Erythroblast (primary cell): ENCODE measurements around the gene TBX3.
A peak's percentile ranks its signal among the peaks of the same experiment; 100 is the strongest.
"Not testable (repeated sequence)": the region's sequence is repeated elsewhere in the genome, so short reads cannot be mapped to it uniquely, and the experiment has no call there.

ENCODE experiments used
- DNase-seq, 2 experiments: peaks; one replicate each; lab custom pipeline; 2025; lab: John Stamatoyannopoulos, UW
- GATA1 ChIP-seq: IDR thresholded peaks from 2 replicates; pipeline ENCODE4 v1.6.1; 2011; ENCODE audit warnings: low read depth, mild to moderate bottlenecking, control low read depth, low read length, moderate library complexity
- POLR2A ChIP-seq: IDR thresholded peaks from 2 replicates; pipeline ENCODE4 v1.6.1; 2011; ENCODE audit warnings: mild to moderate bottlenecking, low read length

TBX3 gene

DNA sequence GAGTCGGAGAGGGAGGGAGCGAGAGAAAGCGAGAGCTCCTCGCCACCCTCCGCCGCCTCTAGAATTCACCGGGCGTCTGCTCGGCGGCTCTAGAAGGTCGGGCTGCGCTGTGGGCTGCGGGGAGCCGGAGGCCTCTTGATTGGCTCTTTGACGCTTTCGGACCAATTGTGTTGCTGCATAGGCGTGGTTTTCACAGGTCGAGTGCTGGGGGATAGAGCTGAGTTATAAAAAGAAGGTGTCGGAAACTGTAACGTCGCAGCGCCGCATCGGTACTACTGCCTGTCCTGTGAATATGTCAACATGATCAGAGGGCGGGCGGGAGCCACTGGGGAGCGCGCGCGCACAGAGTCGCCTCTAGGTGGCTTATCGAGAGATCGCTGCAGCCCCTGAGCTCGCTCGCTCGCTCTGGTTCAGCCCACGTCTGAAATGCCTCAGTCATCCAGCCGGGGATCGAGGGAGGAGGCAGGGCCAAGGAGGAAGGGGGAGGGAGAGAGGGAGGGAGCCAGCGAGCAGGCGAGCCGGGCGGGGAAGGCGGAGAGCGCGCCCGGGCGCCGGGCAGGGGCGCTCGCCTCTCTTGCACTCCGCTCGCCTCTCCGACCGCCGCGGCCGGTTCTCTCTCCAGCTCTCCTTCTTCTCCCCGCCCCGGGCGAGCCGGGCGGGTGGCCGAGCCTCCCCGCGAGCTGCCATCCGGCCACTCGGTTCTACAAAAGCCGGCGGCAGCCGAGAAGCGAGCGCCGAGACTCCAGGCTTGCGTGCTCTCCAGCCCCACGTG lies at the start of gene TBX3:
TBX3 (minus strand) TSS at position 78 of the 772 bp plus-strand sequence. CDS start 975 bp downstream, outside the sequence.
- DNase-seq = peak; percentile 46 to 52
- no peak for TF ChIP-seq GATA1
- TF ChIP-seq POLR2A = no peak

DNA sequence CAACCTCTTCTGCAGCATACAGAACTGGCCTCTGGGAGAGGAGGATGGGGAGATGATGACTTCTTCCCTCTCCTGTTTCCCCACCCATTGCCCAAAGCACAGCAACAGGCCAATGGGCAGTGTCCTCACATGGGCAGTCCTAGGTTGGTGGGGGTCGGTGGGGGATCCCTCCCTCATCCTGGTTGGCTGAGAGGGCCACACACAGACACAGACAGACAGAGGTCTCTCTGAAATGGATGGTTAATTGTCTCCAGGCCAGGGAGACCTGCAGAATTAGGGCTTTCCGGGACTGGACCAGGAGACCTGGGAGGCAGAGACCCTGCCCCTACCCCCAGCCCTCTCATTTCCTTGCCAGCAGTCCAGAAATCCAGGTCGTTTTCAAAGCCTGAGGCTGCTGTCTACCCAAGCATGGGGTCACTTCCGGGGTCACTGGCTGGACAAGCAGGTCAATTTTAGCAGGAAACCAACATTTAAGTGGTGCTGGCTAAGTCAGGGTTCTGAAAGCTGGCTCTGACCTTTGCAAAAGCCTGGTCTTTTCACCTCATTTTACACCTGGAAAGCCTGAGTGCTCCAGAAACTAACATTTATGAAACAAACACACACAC lies 48.6 kb upstream of the TBX3 start:
- TF ChIP-seq POLR2A (no peak), GATA1 (no peak)
- no peak for DNase-seq

DNA sequence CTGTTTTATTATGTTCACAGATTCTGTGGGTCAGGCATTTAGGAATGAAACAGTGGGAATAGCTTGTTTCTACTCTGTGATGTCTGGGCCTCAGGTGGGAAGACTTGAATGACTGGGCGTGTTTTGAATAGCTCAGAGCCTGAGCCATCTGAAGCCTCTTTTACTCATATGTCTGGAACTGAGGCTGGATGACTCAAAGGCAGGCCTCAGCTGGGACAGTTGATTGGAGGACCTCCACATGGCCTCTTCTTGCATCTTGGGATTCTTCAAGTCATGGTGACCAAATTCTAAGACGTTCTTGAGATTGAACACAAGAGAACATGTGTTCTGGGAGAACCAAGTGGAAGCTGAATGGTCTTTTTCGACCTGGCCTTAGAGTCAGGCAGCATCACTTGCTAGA lies 45.8 kb upstream of the TBX3 start:
- no peak for DNase-seq
- TF ChIP-seq GATA1 (no peak), POLR2A (no peak)

DNA sequence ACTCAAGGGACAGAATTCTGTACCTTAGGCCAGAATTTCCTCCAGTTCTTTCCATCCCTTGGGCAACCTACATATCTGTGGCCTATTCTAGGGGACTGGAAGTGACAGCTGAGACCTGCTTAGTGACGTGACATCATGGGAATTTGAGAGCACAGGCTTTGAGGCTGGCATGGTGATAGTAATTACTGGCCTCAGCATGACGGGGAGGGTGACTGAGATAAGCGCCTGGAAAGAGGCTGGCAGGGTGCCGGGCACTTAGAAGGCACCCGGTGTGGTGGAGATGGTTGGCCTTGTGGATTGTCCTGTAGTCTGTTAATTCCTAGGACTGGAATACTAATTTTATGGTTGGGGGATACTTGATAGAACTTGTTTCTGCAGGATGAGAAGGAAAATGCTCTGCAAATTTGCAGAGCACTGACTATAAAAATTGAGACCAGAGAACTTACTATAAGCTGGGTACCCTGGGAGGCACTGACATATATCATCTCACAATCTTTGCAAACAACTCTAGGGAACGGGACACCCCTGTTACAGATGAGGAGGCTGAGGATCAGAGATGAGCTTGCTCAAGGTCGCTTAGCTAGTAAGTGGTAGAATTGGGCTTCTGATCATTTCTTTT lies 42.2 kb upstream of the TBX3 start:
- DNase-seq = no peak
- TF ChIP-seq POLR2A (no peak), GATA1 (no peak)

DNA sequence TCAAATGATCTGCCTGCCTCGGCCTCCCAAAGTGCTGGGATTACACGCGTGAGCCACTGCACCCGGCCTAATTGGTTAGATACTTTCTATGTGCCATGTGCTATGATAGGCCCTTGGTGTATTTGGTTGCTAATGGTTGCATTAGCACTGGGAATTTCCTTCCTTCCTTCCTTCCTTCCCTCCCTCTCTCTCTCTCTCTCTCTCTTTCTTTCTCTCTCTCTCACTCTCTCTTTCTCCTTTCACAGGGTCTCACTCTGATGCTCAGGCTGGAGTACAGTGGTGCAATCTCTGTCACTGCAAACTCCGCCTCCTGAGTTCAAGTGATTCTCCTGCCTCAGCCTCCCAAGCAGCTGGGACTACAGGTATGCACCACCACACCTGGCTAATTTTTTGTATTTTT lies 38.2 kb upstream of the TBX3 start:
- not testable (repeated sequence) for DNase-seq

DNA sequence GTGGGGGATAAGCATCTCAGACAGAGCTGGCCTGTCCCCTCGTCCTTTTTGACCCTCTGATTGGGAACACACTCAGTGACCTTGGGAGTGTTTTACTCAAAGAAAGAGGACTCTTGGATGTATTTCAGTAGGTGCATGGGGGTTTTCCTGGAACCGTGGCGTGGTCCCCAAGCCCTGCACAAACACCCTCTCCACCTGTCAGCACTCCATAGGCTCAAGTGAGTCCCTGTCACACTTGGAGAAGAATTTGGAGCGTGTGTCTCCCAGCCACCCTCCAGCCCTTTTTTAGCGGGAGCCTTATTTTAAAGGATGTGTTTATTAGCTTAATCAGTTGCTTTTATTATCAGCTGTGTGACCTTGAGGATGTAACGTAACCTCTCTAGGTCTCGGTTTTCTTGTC lies 37.3 kb upstream of the TBX3 start:
- no peak for TF ChIP-seq GATA1
- no peak for TF ChIP-seq POLR2A
- no peak for DNase-seq

DNA sequence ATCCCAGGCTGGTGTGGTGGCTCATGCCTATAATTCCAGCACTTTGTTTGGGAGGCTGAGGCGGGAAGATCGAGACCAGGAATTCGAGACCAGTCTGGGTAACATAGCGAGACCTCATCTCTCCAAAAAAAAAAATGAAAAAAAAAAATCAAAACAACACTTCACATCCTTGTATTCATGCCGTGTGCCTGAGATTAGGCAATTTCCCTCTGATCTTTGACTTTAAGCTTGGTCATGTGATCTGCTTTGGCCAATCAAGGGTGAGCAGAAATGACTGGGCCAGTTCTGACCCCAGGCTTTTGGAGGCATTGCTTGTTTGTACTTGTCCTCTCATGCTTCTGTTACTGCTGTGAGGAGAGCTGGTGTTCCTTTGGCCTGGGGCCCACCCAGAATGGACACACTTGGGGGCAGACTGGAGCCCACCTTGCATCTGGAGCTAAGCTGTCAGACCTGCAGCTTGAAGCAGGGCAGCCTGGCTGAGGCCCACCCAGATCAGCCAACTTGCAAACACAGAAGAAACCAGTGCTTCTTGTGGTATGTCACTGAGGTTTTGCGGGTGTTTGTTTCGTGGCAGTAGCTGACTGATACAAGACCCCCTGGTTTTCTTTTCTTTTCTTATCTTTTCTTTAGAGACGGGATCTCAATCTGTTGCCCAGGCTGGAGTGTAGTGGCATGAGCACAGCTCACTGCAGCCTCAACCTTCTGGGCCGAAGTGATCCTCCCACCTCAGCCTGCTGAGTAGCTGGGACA lies 29.7 kb upstream of the TBX3 start:
- TF ChIP-seq GATA1 (no peak), POLR2A (no peak)
- no peak for DNase-seq

DNA sequence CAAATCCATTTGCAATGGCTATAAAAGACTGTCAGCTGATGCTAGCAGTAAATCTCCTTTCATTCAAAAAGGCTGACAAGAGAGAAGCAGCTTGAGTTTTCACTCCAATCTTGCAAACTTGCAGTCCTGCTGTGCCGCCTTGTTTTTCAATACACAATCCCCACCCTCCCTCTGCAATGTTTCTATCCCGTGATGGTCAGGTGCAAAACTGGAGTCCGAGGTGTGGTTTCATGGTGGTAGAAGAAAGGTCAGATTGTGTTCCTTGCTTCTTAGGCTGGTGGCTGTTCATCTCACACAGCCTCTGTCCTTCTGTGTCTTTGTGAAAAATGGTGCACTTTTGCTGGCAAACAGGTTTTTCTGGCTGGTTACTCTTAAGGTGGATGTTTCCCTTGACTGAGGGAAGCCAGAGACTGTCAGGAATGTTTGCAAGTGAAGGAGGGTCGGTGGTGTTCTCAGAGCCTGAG lies 27.7 kb upstream of the TBX3 start:
- DNase-seq = no peak
- TF ChIP-seq POLR2A = no peak
- no peak for TF ChIP-seq GATA1

DNA sequence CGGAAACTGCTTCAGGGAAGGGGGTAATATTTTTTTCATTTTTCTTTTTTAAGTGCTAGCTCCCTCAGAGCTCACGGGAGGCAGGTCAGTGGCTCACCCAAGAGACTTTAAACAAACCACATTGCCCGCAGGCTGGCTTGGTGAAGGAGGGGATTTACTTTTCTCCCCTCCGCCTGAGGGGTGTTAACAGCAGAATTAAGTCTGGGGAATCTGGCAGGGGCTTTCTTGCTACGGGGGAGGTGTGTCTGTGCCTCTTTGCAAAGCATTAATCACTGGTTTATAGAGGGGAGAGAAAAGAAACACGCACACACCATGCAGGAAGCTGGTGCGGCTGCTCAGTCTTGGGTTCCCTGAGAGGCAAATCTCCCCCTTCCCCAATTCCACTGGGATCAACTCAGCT lies 26.2 kb upstream of the TBX3 start:
- DNase-seq = no peak
- TF ChIP-seq POLR2A (no peak), GATA1 (no peak)

DNA sequence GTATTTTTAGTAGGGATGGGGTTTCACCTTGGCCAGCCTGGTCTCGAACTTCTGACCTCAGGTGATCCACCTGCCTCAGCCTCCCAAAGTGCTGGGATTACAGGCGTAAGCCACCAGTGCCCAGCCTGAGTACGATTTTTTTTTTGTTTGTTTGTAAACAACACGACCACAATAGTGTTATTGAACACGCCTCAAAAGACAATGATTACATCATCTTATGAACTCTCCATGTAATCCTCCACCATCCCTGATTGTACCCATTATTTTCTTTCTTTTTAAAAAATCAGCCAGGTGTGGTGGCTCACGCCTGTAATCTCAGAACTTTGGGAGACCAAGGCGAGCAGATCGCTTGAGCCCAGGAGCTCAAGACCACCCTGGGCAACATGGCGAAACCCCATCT lies 25.1 kb upstream of the TBX3 start:
- no peak for DNase-seq
- no peak for TF ChIP-seq POLR2A

DNA sequence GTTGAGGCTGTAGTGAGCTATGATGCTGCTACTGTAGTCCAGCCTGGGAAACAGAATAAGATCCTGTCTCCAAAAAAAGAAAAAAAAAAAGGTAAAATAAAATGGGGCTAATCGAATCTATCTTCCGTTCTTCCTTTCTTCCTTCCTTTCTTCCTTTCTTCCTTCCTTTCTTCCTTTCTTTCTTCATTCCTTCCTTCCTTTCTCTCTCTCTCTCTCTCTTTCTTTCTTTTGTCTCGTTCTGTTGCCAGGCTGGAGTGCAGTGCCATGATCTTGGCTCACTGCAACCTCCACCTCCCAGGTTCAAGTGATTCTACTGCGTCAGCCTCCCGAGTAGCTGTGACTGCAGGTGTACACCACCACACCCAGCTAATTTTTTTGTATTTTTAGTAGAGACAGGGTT lies 24.6 kb upstream of the TBX3 start:
- not testable (repeated sequence) for DNase-seq

DNA sequence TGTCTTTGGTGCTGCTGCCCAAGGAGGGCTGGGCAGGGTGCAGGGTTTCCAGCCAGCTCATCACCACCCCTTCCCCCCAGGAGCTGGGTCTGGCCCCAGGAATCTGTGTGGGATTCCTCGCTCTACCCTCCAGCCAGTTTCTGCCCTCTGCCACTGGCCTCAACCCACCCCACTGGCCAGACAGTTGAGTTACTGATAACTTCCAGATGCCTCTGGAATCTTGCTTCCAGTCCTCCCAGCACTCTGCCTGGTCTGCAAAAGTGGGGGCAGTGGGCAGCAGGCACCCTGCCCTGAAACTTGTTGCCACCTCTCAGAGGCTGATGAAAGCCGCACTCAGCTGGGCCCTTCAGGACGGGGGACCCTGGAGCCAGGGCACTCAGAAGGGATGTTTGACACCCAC lies 20.1 kb upstream of the TBX3 start:
- no peak for DNase-seq
- no peak for TF ChIP-seq POLR2A
- TF ChIP-seq GATA1 = no peak

DNA sequence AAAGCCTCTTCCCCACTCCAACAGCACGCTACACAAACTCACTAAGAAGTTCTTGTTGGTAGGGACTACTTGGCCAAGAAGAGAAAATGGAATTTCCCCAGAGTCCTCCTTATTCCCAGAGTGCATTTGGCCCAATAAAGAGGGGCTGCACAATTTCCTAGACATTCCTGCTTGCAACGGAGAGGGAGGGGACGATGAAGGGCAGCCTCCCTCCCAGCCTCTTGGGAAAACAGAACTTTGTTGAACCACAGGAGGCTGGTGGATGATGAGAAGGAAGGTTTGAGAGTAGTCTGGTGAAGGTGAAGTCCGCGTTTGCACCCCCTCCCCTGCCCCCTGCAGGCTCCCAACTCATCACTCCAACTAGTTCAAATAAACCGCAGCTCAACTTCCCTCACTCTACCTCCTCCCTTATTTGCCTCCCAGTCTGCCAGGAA lies 19.1 kb upstream of the TBX3 start:
- TF ChIP-seq POLR2A = no peak
- no peak for TF ChIP-seq GATA1
- no peak for DNase-seq

DNA sequence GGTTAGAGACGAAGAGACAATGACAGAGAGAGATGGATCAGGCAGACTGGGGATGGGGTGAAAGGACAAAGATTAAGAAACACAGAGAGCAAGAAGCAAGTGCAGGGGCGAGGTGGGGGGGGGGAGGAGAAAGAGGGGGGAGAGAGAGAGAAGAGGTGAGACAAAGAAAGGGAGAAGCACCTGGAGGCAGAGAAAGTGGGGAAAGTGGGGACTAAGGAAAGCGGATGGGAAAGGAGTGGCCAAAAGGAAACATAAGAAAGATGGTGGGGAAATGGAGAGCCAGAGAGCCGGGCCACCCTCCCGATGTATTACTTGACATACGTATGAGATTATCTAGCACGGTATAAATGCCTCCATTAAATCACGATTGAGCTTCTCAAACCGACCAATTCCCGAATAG lies 18.5 kb upstream of the TBX3 start:
- TF ChIP-seq GATA1 (no peak), POLR2A (no peak)
- DNase-seq = no peak
